GM19238 (cell line): ENCODE data around the gene SLC22A23.

Experiments
- DNase-seq: peaks from one replicate; pipeline ENCODE4 v3.0.0; 2011; ENCODE audit warnings: low spot score; ENCODE audit not compliant: insufficient read length

The SLC22A23 gene

GRCh38 chr6:3444276-3445088, 12.4 kb downstream of the SLC22A23 start:
- no peak for DNase-seq

DNA sequence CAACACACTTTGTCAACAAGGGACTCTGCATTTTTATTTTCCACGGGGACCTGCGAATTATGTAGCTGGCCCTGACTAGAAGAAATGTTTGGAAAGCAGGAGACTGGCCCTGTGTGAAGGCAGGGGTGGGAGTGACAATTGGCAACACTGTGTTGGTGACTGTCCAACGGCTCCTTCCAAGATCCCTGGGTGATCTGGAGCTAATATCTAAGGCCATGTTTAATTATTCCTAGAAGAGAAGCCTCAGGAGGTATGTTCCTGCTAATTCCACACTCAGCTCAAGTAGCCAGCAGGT, 13.7 kb downstream of the SLC22A23 start:
- no peak for DNase-seq

GRCh38 chr6:3442431-3443220, 14.2 kb downstream of the SLC22A23 start:
- DNase-seq: no peak

DNA sequence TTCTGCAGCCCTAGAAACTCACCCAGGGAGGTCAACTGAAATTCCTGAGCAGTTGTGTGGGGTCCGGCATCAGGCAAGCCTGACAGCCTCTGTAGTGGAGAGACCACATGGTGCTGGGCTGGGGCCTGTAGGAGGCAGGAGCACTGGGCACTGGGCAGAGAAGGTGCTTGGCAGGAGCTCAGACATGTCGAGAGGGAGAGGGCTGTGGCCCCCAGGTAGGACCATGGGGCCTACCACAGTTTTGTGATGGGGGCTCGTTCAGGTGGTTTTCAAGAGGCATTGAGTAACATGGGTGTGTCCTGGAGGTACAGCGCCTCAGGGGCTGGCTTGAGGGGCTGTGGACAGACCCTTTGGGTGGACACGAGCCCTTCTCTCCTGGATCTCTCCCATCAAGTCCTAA, 15.9 kb downstream of the SLC22A23 start:
- DNase-seq: no peak

DNA sequence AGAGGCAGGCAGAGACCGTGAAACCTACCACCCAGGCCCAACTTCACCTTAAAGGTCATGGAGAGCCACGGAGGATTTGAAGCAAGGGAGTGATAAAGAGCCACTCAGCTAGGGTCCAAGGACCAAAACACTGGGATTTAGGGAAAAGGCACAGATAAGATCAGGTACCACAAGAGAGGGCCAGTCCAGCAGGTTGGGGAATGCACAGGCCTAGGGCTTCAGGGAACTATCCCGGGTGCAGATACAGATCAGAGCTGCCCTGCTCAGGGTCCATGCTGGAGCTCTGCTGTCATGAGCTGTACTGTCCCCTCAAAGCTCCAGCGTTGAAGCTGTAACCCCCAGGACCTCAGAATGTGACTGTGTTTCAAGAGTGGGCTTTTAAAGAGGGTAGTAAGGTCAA, 16.9 kb downstream of the SLC22A23 start:
- DNase-seq: no peak

GRCh38 chr6:3438190-3439167, 18.4 kb downstream of the SLC22A23 start:
- no peak for DNase-seq

- no peak for DNase-seq
These were observed 23.8 kb downstream of the SLC22A23 start for GRCh38 chr6:3433005-3433404.

DNA sequence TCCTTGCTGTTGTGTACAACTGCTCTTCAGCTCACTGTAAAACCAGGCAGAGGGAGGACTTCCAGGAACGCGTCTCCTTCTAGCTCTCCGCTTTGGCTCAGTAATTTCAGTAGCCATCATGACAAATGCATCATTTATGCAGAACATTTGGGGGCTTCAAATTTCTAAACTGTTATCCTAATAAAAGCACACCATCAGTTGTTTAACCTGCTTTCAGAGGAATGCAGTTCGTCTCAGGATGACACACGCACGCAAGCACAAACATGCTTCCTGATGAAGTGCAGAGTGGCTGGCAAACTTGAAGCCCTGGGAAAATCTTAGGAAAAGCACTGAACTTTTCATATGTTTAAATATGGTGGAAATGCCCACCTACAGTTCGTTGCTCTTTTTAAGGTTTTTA, 24.4 kb downstream of the SLC22A23 start:
- no peak for DNase-seq

- no peak for DNase-seq
These were observed 24.9 kb downstream of the SLC22A23 start for GRCh38 chr6:3431994-3432393.

DNA sequence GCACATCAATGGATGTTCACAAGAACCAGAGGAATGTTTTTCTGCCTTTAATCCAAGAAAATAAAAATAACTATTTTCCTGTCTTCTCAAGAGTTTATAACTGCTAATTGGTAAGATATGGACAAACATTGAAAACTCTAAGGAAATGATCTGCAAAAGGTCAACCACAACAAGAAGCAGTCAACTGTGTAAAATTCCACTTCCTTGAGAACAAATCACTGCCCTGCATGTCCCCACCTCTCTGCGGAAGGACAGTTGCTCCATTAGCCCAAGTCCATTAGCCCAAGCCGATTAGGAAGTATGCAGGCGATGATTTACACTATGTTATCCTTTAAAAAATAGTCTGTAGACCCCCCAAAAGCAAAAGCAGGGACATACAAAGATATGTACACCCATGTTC, 27.6 kb downstream of the SLC22A23 start:
- DNase-seq: no peak

GRCh38 chr6:3428700-3429099, 28.1 kb downstream of the SLC22A23 start:
- DNase-seq: no peak

- no peak for DNase-seq
These were observed 28.6 kb downstream of the SLC22A23 start for GRCh38 chr6:3428247-3428646.

- DNase-seq: no peak
These were observed 29.2 kb downstream of the SLC22A23 start for GRCh38 chr6:3427687-3428085.

DNA sequence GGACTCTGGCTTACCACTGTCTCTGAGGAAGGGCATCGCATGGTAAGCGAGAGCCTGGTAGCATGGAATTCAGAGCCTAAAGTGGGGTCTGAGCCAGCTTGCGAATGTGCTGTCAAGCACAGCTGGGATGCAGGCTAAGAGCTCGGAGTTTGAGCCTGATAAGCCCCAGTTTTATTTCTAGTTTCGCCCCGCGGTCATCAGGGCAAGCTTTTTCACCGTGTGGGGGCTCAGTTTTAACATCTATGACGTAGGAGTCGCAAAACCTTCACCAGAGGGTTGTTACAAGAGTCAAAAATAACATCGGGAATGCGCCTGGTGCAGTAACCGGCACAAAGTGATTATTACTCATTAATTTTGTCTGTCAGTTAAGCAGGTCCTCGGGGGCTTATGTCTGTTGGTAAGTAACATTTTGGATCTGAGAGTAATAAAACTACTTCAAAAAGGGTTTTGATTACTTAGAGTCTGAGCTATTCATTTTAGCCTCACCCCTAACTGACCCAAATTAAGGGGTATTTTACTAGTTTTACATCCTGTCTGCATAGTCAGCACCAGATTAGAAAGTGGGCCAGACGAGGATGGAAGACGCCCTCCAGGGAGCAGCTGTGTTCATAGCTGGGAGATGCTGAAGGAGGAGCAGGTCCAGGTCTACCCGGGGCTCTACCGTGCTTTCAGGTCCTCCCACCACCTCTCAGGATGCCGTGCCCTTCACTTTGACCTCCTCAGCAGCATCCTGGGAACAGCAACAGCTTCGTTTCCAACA, 29.7 kb downstream of the SLC22A23 start:
- DNase-seq: no peak

DNA sequence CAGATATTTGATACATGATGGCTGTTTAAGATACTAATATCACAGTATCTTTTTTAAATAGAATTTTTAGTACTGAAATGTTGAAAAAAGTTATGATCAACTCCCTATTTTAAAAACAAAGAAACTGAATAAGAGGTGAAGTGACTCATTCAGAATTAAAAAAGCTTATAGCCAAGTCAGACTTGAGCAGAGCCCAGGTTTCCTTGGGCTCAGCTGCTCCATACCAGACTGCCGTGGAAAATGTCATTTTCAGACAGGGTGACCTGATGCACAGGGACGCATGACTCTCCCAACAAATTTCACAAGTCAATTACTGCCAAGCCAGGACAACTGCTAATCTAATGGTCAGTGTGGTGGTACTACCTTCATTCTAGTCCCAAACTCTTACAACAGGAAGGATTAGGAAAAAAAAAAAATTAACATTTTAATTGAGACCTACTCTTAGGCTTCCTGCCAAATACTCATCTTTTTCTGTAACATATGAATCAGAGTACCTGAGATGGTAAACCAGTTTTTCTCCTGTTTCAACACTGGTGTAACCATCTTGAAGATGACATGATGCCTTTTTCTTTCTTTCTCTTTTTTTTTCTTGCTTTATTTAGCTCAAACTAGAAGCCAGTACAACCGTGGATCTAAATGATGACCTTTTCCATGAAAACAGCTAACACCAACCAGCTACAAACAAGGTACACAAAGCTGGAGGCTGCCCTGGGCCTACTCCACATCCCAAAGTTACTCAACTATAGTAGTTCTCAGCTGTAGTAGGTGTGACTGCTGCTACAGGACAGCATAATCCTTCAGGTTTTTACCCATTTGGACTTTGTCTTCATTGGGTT, 30.5 kb downstream of the SLC22A23 start:
- no peak for DNase-seq

GRCh38 chr6:3425574-3425973, 31.3 kb downstream of the SLC22A23 start:
- no peak for DNase-seq

- no peak for DNase-seq
These were observed 32.5 kb downstream of the SLC22A23 start for GRCh38 chr6:3424185-3424927.

- DNase-seq: no peak
These were observed 33.2 kb downstream of the SLC22A23 start for GRCh38 chr6:3423439-3424184.
